Neural progenitor cell (in vitro differentiated cells): ENCODE results near the gene TAGLN.

ENCODE experiments used
- EZH2 ChIP-seq: fragments of 200-600 bp; sonication (generic); IDR thresholded peaks from 2 replicates; pipeline ENCODE4 v1.6.1; 2017; ENCODE audit warnings: antibody characterized with exemption, mild to moderate bottlenecking, moderate library complexity
- EZH2phosphoT487 ChIP-seq: fragments of 200-600 bp; sonication (generic); IDR thresholded peaks from 2 replicates; pipeline ENCODE4 v1.6.1; 2017; ENCODE audit warnings: antibody characterized with exemption
- TF ChIP-seq, protein P1 (sequence below): fragments of 200-600 bp; sonication (generic); IDR thresholded peaks from 2 replicates; pipeline ENCODE4 v1.5.1; 2017; ENCODE audit warnings: antibody characterized with exemption, mild to moderate bottlenecking

GRCh38 chr11:117191680-117192400 is 7.3 kb upstream of the TAGLN start:
- TF ChIP-seq, protein P1, sequence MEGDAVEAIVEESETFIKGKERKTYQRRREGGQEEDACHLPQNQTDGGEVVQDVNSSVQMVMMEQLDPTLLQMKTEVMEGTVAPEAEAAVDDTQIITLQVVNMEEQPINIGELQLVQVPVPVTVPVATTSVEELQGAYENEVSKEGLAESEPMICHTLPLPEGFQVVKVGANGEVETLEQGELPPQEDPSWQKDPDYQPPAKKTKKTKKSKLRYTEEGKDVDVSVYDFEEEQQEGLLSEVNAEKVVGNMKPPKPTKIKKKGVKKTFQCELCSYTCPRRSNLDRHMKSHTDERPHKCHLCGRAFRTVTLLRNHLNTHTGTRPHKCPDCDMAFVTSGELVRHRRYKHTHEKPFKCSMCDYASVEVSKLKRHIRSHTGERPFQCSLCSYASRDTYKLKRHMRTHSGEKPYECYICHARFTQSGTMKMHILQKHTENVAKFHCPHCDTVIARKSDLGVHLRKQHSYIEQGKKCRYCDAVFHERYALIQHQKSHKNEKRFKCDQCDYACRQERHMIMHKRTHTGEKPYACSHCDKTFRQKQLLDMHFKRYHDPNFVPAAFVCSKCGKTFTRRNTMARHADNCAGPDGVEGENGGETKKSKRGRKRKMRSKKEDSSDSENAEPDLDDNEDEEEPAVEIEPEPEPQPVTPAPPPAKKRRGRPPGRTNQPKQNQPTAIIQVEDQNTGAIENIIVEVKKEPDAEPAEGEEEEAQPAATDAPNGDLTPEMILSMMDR, result no peak
- TF ChIP-seq EZH2, result no peak
- no peak for TF ChIP-seq EZH2phosphoT487
